Mammary epithelial cell (primary cell): ENCODE data around the gene CD226.

Source experiments
- EZH2 ChIP-seq: IDR thresholded peaks from 2 replicates; pipeline ENCODE4 v1.6.1; 2012; ENCODE audit warnings: low read length, inconsistent platforms, borderline replicate concordance
- TF ChIP-seq, protein P1 (sequence below), 2 donors: IDR thresholded peaks in 1 of 2; conservative IDR thresholded peaks in 1 of 2; 2 replicates each; pipeline ENCODE4 v1.5.1; 2011 to 2012; ENCODE audit warnings: inconsistent platforms in 2 of 2, low read length in 2 of 2, mild to moderate bottlenecking in 2 of 2, control low read depth in 1 of 2, low read depth in 1 of 2; ENCODE audit not compliant: insufficient read depth in 1 of 2; ENCODE audit errors: extremely low read depth in 1 of 2

DNA sequence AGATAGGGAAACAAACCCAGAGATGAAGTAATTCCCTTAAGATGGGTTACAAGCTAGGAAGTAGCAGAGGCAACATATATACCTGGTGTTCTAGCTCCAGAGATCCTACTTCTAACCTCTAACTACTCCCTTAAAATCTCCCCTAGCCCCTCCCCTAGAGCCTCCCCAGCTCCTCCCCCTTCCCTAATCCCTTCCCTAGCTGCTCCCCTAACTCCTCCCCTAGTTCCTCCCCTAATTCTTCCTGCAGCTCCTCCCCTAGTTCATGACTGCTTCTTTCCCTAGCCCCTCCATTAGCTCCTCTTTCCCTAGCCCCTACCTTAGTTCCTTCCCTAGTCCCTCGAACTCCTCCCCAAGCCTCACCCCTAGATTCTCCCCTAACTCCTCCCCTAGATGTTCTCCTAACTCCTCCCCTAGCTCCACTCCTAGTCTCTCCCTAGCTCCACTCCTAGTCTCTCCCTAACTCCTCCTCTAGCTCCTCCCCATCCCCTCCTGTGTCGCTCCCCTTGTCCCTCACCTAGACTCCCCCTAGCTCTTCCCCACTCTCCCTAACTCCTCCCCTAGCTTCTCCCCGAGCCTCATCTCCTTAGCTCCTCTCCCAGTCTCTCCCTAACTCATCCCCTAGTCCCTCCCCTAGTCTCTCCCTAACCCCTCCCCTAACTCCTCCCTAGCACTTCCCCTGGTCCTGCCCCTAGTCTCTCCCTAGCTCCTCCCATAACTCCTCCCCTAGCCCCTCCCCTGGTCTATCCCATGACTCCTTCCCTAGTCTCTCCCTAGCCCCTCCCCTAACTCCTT lies 108.9 kb downstream of the CD226 start:
- TF ChIP-seq, protein P1, sequence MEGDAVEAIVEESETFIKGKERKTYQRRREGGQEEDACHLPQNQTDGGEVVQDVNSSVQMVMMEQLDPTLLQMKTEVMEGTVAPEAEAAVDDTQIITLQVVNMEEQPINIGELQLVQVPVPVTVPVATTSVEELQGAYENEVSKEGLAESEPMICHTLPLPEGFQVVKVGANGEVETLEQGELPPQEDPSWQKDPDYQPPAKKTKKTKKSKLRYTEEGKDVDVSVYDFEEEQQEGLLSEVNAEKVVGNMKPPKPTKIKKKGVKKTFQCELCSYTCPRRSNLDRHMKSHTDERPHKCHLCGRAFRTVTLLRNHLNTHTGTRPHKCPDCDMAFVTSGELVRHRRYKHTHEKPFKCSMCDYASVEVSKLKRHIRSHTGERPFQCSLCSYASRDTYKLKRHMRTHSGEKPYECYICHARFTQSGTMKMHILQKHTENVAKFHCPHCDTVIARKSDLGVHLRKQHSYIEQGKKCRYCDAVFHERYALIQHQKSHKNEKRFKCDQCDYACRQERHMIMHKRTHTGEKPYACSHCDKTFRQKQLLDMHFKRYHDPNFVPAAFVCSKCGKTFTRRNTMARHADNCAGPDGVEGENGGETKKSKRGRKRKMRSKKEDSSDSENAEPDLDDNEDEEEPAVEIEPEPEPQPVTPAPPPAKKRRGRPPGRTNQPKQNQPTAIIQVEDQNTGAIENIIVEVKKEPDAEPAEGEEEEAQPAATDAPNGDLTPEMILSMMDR (conservative IDR thresholded peaks at IDR 0.05 in 1 of 2, IDR thresholded peaks at IDR 0.05 in 1 of 2; ENCODE audit: extremely low read depth in 1 of 2, insufficient read depth in 1 of 2, low read depth in 1 of 2, low read length in 2 of 2): no peak
- no peak for TF ChIP-seq EZH2
